GM18519 (cell line): ENCODE results near the gene CAPN2.

ENCODE experiments used
- ATAC-seq: cut with Tn5 transposase; IDR thresholded peaks from one replicate; pipeline ENCODE4 v1.9.1; 2021; ENCODE audit warnings: mild to moderate bottlenecking, moderate library complexity; ENCODE audit not compliant: unreplicated experiment, low FRiP score

The CAPN2 gene

DNA sequence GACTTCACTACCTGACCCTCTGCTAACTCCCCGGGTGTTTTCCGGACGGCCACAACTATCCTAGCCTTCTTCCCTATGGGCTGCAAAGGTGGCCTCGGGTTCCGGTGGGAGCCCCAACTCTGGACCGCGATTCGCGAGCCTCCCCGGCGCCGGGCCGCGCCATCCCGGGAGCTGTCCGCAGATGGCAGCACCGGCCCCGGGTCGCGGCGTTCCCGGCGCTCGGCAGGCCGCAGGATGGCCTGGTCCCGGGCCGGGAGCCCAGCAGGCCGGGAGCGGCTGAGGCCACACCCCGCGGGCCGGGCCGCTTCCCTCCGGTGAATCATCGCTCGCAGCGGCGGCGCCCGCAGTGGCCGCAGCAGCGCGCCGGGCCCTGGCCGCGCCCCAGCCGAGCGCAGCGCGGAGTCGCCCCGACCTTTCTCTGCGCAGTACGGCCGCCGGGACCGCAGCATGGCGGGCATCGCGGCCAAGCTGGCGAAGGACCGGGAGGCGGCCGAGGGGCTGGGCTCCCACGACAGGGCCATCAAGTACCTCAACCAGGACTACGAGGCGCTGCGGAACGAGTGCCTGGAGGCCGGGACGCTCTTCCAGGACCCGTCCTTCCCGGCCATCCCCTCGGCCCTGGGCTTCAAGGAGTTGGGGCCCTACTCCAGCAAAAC, at the start of gene CAPN2:
TSS of gene CAPN2 (plus strand) at position 346 of the 656 bp plus-strand sequence. CDS start at position 448, 102 bp downstream.
- peak; percentile 49 for ATAC-seq

DNA sequence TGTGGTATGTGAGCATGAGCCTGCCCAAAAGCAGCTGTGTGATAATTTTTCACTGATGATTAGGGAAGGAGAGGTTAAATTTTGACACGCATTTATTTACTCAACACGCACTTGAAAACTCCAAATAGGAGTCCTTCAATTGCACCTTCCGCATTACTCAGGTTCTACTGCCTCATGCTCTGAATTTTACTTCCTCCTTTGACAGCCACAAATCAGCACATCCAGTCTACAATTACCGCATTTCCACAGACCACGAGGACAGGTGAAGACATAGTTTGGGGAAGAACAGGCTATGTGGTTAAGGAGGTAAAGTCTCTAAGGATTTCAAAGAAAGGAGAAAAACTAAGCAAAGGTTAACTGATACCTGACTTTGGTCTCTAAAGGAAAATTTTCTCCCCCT, 49.4 kb upstream of the CAPN2 start:
- no peak for ATAC-seq

DNA sequence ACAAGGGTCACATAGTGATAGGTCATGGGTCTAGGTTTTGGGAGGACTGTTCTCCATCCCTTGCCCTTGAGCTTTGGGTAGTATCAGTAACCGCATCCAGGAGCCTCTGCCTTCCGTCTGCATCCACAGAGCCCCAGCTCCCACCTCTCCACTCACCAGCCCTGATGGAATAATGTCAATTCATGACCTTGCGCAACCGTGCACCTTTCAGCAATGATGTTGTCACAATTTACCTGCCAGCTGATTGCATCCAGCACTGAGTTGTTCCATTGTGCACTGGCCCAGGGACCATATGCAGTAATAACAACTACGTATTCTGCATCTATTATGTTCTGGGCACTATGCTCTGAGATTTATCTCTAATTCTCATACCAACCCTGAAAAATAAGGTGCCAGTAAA, 48.2 kb upstream of the CAPN2 start:
- no peak for ATAC-seq

DNA sequence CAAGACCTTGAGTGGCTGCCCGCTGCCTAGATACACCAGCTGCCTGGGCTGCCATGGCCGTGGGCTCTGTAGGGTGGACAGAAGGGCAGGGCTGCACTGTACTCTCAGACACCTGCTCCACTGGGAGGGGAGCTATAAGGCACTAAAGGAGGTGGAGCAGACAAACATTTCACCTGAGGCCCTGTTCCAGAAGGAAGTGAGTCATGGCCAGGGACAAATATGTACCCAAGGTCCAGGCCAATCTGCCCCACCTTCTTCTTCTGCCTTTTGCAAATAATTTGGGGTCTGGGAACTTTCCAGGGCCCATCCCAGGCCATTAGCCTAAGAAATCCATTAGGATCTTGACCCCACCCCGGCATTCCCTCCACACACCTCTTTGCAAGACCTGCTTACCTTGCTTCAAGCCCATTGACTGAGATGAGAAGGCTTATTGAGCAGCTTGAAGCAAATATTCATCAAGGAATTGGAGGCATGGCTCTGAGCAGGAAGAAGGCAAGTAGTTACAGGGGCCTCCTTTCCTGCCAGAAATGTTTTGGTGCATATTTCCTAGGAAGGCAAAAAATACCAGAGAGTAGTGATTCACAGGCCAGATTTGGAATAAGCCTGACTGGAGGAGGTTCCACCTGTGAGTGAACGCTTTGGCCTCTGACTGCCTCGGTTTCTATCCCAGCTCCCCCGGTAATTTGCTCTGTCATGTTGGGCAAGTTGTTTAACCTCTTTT, 46.6 kb upstream of the CAPN2 start, which contains the start of gene CAPN8:
TSS of gene CAPN8 (minus strand) at position 110 of the 721 bp plus-strand sequence. CDS start at position 55, 55 bp downstream.
- no peak for ATAC-seq

DNA sequence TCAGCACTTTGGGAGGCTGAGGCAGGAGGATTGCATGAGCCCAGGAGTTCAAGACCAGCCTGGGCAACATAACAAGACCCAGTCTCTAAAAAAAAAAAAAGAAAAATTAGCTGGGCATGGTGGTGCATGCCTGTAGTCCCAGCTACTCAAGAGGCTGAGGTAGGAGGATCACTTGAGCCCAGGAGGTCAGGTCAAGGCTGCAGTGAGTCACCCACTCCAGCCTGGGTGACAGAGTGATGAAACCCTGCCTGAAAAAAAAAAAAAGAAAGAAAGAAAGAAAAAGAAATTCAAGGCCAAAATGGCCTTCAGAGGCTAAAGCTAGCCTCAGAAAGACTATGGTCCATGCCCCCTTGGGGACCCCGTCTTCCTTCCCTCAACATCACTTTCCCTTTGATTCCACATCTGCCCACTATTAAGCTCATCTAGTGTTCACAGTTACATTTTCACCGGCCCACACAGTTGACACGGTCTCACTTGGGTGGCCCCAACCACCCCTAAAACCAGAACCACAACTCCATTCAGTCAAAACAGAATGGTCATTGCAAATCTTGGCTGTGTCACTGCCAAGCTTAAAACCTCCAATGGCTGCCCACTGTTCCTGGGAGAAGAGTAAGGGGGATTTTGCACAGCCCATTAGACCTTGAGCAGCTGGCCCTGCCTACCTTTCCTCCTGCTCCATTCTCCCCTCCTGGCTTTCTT, 44.7 kb upstream of the CAPN2 start:
- no peak for ATAC-seq

DNA sequence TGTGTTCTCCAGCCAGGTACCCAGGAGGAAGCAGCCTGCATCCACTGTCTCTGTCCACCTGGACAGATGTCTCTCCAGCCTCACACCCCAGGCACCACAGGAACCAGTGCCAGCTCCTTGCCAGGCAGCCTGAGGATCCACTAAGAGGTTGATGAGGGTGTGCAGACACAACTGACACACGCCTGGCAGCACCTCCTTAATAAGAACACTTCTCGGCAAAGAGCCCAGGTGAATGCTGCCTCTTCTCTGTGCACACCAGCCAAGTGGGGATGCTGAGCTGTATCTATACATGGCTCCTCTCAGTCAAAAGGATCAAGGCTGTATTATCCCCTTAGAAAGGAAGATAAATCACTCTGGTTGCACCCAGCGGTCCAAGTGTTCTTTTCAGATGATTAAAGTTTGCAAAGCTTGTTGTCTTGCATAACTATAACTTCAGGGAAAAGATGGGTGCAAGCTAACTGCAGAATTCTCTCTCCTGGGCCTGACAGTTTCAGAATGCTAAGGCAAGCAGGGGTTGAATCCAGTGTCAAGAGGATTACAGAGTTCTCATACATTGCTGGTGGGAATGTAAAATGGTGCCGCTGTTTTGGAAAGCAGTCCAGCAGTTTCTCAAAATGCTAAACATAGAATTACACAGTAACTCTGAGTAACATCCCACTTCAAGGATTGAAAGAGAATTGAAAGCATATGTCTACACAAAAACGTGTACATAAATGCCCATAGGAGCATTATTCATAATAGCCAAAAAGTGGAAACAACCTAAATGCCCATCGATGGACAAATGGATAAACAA, 43.1 kb upstream of the CAPN2 start:
- no peak for ATAC-seq

DNA sequence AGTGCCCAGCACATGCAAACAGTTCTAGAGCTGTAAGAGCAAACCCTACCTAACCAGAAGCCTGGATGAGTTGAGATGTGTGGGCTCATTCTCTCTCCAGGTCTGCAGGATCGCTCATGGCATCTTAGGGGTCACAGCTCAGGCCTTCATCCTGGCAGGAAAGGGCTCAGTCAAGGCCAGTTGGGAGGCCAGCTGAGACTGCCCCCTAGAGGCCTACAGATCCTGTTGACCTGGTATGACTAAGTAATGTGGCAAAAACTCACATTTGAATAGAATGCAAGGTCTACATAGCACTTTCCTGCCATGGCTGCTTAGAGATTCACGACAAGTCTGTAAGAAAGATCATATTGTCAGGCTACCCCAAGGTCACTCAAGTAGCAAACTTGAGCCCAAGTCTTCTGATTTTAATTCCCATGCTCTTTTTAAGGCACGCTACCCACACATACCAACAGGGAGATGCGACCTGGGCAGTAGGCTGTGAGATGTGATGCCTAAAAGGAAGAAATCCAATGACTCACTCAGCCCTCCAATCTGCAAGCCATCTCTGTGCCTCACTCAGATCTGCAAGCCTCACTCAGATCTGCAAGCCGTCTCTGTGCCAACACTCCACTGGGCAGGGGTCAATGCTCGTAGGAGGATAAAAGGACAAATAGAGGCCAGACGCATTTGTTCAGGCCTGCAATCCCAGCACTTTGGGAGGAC, 41.7 kb upstream of the CAPN2 start:
- ATAC-seq = no peak

DNA sequence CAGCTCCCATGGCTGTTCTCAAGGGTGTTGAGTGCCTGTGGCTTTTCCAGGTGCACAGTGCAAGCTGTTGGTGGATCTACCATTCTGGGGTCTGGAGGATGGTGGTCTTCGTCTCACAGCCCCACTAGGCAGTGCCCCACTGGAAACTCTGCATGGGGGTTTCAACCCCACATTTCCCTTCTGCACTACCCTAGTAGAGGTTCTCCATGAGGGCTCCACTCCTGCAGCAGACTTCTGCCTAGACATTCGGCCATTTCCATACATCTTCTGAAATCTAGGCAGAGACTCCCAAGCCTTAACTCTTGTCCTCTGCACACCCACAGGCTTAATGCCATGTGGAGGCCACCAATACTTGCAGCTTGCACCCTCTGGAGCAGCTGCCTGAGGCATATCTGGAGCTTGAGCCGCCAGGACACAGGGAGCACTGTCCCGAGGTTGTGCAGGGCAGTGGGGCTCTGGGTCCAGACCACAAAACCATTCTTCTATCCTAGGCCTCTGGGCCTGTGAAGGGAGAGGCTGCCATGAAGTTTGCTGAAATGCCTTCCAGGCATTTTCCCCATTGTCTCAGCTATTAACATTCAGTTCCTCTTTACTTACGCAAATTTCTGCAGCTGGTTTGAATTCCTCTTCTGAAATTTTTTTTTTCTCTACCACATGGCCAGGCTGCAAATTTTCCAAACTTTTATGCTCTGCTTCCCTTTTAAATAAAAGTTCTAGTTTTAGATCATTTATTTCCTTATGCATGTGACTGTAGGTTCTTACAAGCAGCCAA, 38.0 kb upstream of the CAPN2 start:
- ATAC-seq = no peak

DNA sequence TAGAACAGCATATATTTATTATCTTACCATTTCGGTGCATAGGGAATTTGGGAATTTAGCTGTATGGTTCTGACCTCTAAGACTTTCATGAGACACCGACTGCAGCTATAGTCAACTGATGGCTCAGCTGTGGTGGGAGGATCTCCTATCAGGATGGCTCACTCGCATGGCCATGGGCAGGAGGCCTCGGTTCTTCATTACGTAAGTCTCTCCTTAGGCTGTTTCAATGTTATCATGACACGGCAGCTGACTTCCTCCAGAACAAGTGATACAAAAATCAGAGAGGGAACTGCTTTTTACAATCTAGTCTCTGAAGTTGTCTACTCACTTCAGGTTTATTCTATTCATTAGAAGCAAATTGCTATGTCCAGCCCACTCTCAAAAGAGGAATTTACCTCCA, 33.5 kb upstream of the CAPN2 start:
- no peak for ATAC-seq

DNA sequence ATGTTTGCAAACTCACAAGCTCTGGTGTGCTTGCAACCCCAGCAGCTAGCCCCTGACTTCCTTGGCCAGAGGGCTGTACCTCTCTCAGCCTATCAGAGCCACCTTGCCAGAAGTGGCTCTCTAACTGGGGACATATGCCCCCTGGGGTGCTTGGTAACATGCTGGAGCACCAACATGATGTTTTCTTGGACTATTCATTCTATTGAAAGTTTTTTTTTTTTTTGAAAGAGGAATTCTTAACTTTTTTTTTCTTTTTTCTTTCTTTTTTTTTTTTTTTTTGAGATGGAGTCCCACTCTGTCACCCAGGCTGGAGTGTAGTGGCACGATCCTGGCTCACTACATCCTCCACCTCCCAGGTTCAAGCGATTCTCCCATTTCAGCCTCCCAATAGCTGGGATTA, 32.2 kb upstream of the CAPN2 start:
- ATAC-seq = no peak

DNA sequence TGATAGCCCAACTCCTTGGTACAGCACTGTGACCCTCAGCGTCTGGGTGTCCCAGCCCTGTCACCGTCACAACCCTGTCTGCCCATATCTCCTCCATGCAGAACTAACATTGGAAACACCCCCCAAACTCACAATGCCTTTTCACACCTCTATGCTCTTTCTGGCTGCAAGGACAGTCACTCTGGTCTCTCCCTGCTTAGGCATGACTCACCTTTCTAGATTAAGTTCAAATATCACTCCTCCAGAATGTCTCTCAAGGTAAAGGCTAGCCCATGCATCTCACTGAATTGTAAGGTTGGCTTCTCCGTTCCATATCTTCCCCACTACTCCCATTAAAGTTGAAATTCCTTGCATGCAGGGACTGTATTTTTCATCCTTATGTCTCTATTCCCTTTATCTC, 29.8 kb upstream of the CAPN2 start:
- no peak for ATAC-seq

DNA sequence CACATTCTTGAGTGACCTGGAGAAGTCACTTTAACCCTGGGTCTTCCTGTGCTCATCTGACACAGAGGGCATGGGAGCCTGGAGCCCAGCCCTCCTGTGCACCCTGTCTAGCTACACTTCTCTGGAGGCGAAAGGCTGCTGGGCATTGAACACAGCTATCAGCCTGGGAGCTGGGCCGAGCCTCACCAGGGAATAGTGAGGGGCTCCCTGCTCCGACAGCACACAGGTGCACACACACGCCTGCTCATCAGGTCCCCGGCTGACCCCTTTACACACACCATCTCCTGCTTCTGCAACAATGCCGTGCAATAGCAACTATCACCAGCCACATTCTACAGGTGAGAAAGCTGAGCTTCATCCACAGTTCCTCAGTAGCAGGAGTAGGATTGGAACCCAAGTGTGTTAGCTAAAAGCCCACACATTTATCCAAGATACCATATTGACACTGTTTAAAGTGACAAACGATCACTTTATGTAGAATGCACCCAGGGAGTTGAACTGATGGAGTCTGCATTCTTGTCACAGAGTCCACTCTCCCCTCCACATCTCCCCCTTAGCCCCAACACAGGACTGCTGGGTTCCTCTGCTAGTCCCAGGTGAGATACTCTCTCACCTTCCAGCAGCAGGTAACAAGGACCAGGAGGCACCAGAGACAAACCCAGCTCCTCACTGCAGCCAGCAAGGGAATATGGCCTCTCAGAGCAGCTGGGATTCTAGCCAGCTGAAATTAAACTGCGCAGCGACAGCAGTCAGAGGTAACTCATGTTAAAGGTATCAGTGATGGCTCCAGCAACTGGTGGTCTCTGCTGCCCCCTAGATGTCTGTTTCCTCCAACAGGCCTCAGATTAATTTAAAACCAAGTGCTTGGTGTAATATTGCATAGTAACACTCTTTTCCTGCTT, 28.5 kb upstream of the CAPN2 start:
- no peak for ATAC-seq

DNA sequence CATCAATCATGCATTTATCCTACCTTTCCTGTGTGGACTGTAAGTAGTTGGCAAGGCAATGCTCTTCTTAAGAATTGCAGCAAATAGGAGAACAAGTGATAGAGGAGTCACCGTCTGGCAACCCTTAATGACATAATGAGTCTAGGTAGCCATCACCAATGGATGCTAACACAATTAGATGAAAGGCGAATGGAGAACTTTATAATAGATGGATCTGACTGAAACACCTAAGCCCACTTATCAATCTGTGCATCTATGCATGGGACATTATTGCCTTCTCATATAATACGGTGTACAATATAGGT, 27.9 kb upstream of the CAPN2 start:
- ATAC-seq = no peak

DNA sequence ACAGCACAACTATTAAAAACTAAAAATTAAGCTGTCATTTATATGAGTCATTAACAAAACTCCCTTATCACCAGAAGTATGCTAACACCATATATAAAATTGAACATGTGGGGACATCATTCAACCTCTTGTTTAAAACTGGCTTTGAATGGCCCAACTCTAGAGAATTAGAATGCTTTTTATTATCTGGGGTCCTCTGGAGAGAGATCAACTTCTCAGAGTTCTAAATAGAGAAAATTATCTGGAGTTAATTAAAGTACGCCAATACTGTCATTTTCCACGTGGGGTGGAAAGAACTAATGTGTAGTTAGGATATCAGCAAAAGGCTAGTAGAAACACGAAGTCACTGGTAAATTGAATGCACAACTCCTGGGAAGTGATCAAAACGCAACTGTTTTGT, 21.2 kb upstream of the CAPN2 start:
- no peak for ATAC-seq

DNA sequence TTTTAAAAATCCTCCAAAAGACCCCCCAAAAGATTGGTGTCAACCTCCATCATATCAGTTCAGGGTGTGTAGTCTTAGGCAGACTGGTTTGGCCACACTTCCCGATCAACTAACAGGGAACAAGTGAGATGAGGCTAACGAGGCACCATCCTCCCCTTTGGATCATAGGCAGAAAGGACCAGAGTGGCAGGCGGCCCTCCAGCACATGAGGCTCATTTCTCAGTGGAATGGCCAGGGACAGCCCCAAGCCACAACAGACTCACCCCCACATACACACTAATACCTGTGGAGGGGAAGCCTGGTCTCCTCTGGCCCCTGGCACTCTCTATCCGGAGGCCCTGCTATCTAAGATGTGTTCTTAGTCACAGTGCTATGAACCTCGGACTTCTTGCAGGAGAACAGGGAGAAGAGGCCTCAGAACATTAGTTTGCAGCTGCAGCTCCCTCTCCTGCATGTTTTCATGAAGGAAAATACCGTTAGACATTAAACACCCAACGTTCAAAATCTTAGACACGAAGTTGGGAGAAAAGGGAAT, 17.3 kb upstream of the CAPN2 start:
- no peak for ATAC-seq

DNA sequence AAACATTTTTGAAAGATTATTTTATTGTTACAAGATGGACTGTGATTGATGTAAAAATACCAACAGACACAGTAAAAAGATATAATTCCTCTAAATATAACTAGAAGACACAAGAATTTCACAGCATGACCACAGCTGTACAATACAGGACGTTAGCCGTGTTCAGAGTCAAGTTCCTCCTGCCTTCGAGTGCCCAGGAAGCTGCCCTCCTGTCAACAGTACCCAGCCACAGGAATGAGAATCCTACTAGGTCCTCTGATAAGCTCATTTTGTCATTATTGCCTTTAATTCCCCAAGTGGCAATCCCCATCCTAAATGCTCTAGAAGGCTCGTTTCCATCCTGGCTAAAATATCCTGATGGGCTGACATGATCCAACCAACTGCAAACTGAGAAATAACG, 16.4 kb upstream of the CAPN2 start:
- no peak for ATAC-seq

DNA sequence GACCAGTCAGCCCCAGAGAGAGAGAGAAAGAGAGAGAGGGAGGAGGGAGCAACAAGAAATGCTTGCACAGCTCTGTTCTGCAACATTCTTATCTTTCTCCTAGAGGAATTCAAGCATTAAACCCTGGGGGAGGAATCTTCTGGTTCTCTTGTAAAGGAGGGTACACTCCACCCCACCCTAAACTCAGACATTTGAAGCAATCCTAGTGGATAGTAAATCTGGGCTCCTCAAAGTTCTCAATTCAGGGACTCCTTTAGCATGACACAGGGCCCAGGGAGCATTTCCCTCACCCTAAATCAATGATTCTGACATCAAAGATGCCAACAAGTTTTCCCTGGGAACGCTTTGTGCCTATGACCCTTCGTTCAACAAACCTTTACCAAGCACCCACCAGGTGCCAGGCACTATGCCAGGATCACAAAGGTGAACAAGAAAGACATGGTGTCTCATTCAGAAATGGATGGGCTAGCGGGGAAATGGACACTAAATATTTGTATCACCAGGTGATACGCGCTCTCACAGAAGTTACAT, 11.9 kb upstream of the CAPN2 start:
- ATAC-seq = no peak
